ENCODE measurements around the gene ARRB2. TPM values are rescaled to one million over a fixed set of nuclear protein-coding genes. Genes with fewer than 3 reads are reported as not detected.

Gene ARRB2
- total RNA-seq, 1 donor from 2014 or later: 354 TPM

GRCh38 chr17:4748686-4749085, 38.3 kb downstream of the ARRB2 start:
- intact Hi-C loops (cut with micrococcal nuclease): no loop called here

DNA sequence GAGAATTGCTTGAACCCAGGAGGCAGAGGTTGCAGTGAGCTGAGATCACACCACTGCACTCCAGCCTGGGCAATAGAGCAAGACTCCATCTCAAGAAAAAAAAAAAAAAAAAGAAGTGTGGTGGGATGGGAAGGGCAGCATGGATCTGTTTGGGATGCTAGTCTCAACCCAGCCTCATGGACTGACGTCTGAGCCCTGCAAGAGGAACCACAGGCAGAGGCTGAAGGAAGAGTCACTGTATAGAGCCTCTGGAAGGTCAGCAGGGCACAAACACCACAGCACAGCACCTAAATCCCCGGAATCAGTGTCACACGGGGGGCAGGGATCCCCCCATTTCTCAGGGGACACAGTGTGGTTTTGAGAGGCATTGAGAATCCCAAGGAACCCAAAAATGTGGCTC, 40.2 kb downstream of the ARRB2 start:
- intact Hi-C loops (cut with micrococcal nuclease): no loop called here

- intact Hi-C loops (cut with micrococcal nuclease): no loop called here
Observed at GRCh38 chr17:4751932-4752331, 41.5 kb downstream of the ARRB2 start.

DNA sequence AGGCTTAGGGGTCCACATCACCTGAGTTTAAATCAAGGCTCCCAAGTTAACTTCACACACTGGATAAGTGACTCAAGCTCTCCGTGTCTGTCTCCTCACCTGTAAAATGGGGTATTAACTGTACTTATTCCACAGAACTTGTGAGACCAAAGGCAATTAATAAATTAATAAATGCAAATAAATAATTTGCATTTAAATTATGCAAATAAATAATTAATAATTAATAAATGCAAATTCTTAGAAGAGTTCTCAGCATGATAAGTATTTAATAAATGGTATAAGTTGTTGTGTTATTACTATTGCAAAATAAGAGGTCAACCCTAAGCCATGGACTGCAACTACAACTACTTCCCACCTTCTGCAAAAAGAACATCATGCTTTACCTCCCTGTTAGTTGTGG, 43.0 kb downstream of the ARRB2 start:
- intact Hi-C loops (cut with micrococcal nuclease): no loop called here

- intact Hi-C loops (cut with micrococcal nuclease): no loop called here
Observed at GRCh38 chr17:4759776-4760236, 49.4 kb downstream of the ARRB2 start.

- intact Hi-C loops (cut with micrococcal nuclease): no loop called here
Observed at GRCh38 chr17:4764595-4764994, 54.2 kb downstream of the ARRB2 start.

DNA sequence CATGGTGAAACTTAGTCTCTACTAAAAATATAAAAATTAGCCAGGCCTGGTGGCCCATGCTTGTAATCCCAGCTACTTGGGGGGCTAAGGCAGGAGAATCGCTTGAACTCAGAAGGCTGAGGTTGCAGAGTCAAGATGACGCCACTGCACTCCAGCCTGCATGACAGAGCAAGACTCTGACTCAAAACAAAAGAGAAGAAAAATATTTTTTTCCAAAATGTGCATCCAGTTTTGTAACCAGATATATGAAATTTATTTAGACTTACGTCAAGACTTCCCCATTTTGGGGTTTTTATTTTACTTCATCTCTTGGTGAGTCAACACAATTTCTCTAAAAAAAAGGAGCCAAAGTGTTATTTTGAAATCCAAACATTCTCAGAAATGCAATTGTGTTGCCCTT, 55.8 kb downstream of the ARRB2 start:
- intact Hi-C loops (cut with micrococcal nuclease): no loop called here

GRCh38 chr17:4766723-4767122, 56.3 kb downstream of the ARRB2 start:
- intact Hi-C loops (cut with micrococcal nuclease): no loop called here

GRCh38 chr17:4768298-4768697, 57.9 kb downstream of the ARRB2 start:
- intact Hi-C loops (cut with micrococcal nuclease): no loop called here

GRCh38 chr17:4769628-4770027, 59.2 kb downstream of the ARRB2 start:
- intact Hi-C loops (cut with micrococcal nuclease): no loop called here

Other genes with a start within 250 kb of the ARRB2 start
- 0.36 and 0.64 TPM in 2 replicates for gene SPNS2, start 211.8 kb upstream of the ARRB2 start, total RNA-seq
- 87.6 and 88.7 TPM in 2 replicates for gene MYBBP1A, start 155.2 kb upstream of the ARRB2 start, total RNA-seq
- gene GGT6, start 150.1 kb upstream of the ARRB2 start, total RNA-seq: 0.07 TPM in 1 of 2 replicates, not detected in the other
- gene SMTNL2, start 126.1 kb upstream of the ARRB2 start, total RNA-seq: not detected in 2 replicates
- not detected in 2 replicates for gene ALOX15, start 69.0 kb upstream of the ARRB2 start, total RNA-seq
- gene PELP1, start 6.5 kb upstream of the ARRB2 start, total RNA-seq: 77.1 and 81.3 TPM in 2 replicates
- gene MED11, start 20.8 kb downstream of the ARRB2 start, total RNA-seq: 21.6 and 23.4 TPM in 2 replicates
- gene ZMYND15, start 29.2 kb downstream of the ARRB2 start, total RNA-seq: 0.09 TPM in 1 of 2 replicates, not detected in the other
- 0.75 and 0.80 TPM in 2 replicates for gene CXCL16, start 29.3 kb downstream of the ARRB2 start, total RNA-seq
- gene TM4SF5, start 61.3 kb downstream of the ARRB2 start, total RNA-seq: not detected in 2 replicates
- gene VMO1, start 75.7 kb downstream of the ARRB2 start, total RNA-seq: 0.27 and 0.41 TPM in 2 replicates
- not detected in 2 replicates for gene GLTPD2, start 78.3 kb downstream of the ARRB2 start, total RNA-seq
- gene PSMB6, start 85.5 kb downstream of the ARRB2 start, total RNA-seq: 153 and 157 TPM in 2 replicates
- gene PLD2, start 96.5 kb downstream of the ARRB2 start, total RNA-seq: 14.0 and 15.8 TPM in 2 replicates
- 88.2 and 91.5 TPM in 2 replicates for gene MINK1, start 122.7 kb downstream of the ARRB2 start, total RNA-seq
- gene C17orf107, start 188.9 kb downstream of the ARRB2 start, total RNA-seq: 0.20 and 0.27 TPM in 2 replicates
- gene CHRNE, start 192.5 kb downstream of the ARRB2 start, total RNA-seq: 0.25 and 0.73 TPM in 2 replicates
- not detected in 2 replicates for gene GP1BA, start 221.6 kb downstream of the ARRB2 start, total RNA-seq
- gene SLC25A11, start 229.4 kb downstream of the ARRB2 start, total RNA-seq: 83.9 and 88.9 TPM in 2 replicates
- gene RNF167, start 229.6 kb downstream of the ARRB2 start, total RNA-seq: 227 and 238 TPM in 2 replicates
- 2,499 and 2,527 TPM in 2 replicates for gene PFN1, start 237.9 kb downstream of the ARRB2 start, total RNA-seq
- gene ENO3, start 240.5 kb downstream of the ARRB2 start, total RNA-seq: 52.9 and 53.3 TPM in 2 replicates